Endometrium (tissue), 2 donors: ENCODE measurements around the gene PAX8.

Experiments
- FAIRE-seq: peaks from 2 replicates; lab custom pipeline; 2012; peaks lifted over from hg19 to GRCh38; lab: Jason Lieb, UNC
- donor health status: control.
- donor health status: control.

PAX8 gene

GRCh38 chr2:113202305-113203216 is 76.2 kb downstream of the PAX8 start:
- no peak for FAIRE-seq

GRCh38 chr2:113201496-113202304 is 77.0 kb downstream of the PAX8 start:
- no peak for FAIRE-seq

DNA sequence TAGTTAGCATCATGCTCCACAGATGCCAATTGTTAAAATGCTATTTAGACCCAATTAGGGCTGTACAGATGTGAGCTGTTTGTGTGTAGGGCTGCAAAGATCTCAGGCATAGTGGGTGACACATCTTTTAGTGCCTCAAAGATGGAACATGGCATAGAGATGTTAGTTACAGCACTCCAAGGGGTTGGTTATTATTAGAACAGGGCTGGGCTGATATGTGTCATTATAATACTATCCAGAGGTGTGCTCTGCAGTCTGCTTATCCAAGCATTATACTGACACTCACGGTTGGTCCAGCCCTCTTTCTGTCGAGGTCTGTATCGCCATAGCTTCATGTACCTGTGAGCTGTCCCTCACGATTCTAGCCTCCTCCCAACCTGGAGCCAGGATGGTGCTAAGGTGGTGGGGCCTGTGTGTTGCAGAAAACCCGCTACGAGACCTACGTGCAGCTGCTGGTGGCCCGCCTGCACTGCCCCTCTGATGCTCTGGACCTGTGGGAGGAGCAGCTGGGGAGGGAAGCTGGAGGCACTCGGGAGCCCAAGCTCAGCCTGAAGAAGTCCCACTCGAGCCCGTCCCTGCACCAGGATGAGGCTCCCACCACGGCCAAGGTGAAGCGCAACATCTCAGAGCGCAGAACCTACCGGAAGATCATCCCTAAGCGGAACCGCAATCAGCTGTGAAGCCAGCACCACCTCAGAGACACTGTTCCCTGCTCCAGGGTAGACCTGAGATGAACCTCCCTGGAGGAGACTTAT is 77.8 kb downstream of the PAX8 start:
- no peak for FAIRE-seq

- no peak for FAIRE-seq
Observed at GRCh38 chr2:113200236-113200635, 78.5 kb downstream of the PAX8 start.

- no peak for FAIRE-seq
Observed at GRCh38 chr2:113198790-113199612, 79.7 kb downstream of the PAX8 start.

GRCh38 chr2:113198048-113198789 is 80.5 kb downstream of the PAX8 start:
- FAIRE-seq = no peak

GRCh38 chr2:113197347-113198047 is 81.2 kb downstream of the PAX8 start:
- no peak for FAIRE-seq

DNA sequence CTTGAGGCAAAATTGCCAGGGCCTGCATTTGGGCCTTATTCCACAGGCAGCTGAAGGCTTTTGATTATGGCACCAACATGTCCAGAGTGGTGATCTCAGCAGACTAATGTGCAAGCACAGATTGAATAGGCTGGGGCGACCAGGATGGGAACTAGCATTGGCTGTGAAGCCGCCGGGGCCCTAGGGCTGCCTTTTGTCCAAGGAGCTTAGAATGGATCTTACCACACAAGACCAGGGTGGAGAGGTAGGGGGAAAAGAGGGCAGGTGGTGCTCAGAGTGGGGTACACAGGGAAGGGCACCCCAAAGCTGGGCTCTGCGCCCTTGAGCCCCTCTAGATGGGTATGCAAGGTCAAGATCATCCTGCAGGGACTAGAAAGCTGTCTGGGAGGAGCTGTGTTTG is 81.9 kb downstream of the PAX8 start:
- FAIRE-seq = no peak

DNA sequence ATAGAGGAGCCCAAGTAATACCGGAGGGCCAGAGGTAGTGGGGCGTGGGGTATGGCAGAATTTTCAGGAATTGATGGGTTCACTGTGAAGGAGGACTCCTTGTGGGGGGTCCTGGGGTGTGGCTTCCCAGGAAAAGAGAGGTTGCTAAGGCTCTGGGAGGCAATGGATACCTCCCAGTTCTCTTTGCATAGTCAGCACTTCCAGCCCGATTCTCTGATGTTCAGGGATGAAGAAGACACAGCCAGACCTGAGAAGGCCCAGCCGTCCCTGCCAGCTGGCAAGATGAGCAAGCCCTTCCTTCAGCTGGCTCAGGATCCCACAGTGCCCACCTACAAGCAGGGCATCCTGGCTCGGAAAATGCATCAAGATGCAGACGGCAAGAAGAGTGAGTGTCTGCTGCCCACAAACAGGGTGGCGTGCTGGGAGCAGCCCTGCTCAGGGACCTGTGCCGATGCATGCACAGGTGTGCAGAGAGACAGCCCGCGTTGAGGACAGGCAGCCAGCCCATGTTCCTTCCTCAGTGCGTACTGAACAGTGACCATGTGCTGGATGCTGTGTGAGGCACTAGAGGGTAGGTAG is 82.7 kb downstream of the PAX8 start:
- FAIRE-seq = no peak

- FAIRE-seq = no peak
Observed at GRCh38 chr2:113192459-113193100, 86.1 kb downstream of the PAX8 start.

DNA sequence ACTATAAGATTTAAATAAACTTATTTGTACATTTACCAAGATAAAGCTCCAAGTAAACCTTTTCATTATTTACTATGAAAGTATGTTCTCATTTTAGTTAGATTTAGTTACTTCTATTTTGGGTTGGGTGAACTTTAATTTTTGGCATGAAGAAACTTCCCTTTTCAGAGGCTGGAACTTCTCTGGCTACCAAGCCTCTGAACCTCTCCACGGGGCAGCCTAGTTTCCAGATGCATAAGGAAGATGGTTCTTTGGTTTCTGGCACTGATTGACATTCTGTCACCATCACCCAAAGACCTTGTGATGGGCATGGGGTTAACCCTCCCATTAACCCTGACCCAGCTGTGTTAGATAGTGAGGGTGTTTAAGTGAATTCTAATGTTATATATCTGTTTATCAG is 87.8 kb downstream of the PAX8 start:
- FAIRE-seq = no peak

- no peak for FAIRE-seq
Observed at GRCh38 chr2:113187771-113188170, 91.0 kb downstream of the PAX8 start.

DNA sequence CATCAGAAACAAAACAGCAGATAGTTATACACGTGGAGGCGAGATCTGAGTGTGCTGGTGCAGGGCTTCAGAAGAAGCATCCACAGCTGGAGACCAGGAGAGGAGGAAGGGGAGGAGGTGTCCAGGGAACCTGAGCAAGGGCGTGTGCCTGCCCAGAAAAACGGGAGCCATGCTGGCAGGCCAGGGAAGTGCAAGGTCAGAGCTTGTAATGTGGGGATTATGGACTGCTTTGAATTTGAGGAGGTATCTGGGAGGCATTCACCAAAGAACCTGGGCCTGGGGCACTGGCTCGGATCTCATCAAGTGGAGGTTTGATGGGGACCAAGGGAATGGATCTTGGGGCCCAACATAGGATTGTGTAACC is 92.3 kb downstream of the PAX8 start:
- FAIRE-seq = no peak

GRCh38 chr2:113185664-113186432 is 92.9 kb downstream of the PAX8 start:
- FAIRE-seq = no peak

DNA sequence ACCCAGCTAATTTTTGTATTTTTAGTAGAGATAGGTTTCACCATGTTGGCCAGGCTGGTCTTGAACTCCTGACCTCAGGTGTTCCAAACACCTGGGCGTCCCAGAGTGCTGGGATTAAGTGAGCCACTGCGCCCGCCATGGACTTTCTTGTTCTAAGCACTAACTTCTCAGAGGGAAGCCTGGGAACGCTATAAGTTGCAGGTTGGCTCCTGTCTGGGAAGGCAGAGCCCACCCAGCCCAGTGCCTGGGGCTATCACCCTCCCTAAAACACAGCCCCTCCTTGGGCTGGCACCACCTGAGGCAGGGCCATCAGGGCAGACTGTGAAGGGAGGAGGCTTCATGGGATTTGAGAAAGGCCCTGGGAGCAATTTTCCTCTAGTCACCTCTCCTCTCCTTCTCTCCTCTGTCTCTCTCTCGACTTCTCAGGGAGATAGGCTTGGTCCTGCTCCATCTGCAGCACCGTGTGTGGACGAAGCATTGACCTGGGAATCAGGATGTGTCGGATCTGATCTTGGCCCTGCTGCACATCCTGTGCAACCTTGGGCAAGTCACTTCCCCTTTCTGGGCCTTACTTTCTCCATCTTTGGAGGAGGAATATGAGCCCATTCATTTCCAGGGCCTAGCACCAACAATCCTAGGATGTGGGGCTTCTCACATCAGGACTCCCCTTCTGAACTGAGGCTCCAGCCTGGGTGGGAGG is 94.0 kb downstream of the PAX8 start:
- FAIRE-seq = no peak

GRCh38 chr2:113183703-113184102 is 95.0 kb downstream of the PAX8 start:
- no peak for FAIRE-seq

- FAIRE-seq = no peak
Observed at GRCh38 chr2:113183264-113183663, 95.5 kb downstream of the PAX8 start.
